Measurements from ENCODE around the gene IPMK.

The IPMK gene

GRCh38 chr10:58267713-58268453 lies at the start of gene IPMK:
TSS of gene IPMK (minus strand) at chr10:58267894. CDS start at chr10:58267611, 283 bp downstream.
- peak; percentile 90 for DNase-seq (ENCODE audit: low read depth)

GRCh38 chr10:58316874-58317273 lies 49.2 kb upstream of the IPMK start:
- no peak for DNase-seq (ENCODE audit: low read depth)

DNA sequence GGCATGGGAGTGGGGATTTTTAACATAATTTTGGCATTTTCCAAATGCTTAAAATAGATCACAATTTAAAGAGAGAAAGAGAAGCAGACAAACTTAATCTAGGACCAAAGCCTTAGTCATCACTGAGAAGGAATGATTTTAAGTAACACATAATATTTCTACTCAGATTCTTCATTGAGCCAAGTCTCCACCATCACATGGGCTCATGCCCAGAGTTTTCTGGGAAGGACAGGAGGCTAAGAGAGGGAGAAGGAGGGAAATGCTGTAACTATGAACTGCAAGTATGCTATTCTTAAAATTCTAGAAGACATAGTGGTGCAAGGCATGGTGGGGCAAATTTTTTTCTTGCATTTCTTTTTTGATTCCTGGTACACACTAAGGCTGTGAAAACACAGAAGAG lies 43.3 kb upstream of the IPMK start:
- DNase-seq (ENCODE audit: low read depth) = no peak

DNA sequence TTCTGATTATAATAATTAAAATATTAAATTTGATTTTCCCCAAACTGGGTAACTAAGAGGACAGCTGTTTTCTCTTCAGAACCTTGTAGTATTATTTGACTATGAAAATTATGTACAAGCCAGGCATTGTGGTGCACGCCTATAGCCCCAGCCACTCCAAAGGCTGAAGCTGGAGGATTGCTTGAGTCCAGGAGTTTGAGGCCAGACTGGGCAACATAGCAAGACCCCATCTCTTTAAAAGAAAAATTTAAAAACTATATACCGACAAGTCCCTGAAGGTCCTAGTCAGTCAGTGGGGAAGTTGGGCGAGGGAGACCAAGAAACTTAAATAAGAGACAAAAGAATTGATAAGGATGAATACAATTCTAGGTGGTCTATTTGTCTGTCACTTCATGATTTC lies 40.0 kb upstream of the IPMK start:
- no peak for DNase-seq (ENCODE audit: low read depth)

DNA sequence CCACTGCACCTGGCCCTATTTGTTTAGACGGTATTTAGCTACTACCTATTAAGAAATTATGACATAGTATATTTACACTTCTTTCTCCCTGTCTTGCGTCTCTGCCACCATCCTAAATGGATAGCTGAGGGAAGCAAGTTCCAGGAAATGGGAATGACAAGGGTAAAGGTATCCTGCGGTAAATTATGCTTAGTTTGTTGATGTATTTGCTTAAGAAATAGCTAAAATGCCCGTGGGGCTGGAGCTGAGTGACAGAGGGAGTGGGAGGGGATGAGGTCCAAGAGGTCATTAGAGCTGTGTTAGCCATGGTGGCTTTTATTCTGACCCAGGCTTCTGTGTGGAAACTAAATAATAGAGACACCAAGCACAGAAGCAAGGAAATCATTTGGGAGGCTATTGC lies 38.1 kb upstream of the IPMK start:
- no peak for DNase-seq (ENCODE audit: low read depth)

DNA sequence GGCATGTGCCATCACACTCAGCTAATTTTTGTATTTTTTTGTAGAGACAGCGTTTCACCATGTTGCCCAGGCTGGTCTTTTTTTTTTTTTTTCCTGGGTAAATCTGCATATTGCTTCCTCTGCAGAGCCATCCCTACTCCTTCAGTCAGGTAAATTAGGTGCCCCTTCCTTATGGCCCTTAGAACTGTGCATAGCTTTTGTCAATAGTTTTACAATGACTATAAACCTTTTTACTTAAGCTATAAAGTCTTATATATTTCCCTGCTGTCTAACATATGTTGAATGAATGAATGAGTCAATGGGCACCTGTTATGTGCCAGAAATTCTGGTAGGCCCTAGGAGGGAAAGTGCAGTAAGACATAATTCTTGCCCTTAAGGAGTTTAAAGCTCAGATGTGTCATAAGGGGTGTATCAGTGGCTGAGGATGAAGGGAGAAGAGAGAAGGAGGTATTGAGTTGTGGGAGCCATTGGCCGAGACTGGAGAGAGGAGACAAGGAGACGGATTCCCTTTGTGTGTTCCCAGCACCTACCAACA lies 36.5 kb upstream of the IPMK start:
- DNase-seq (ENCODE audit: low read depth) = no peak

GRCh38 chr10:58302254-58302653 lies 34.6 kb upstream of the IPMK start:
- DNase-seq (ENCODE audit: low read depth) = no peak

- DNase-seq (ENCODE audit: low read depth) = no peak
Observed at GRCh38 chr10:58300676-58301075, 33.0 kb upstream of the IPMK start.

DNA sequence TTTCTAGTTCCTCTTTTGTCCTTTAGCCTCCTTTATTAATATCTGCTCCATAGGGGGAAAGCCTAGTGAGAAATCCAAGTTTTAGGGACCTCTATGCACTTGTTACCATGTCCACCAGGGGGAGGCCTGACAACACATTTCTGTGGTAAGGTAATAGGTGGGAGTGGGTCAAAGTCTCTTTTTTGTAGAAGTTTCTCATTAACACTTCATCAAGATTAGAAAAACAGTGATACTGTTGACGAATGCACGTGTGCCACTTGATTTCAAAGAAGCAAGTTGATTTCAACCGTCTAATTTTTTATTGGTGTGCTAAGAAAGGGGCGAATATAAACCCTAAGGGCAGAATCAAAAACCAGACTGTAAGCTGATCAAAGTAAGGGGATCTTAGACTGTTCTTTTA lies 31.9 kb upstream of the IPMK start:
- DNase-seq (ENCODE audit: low read depth) = peak; percentile 29

DNA sequence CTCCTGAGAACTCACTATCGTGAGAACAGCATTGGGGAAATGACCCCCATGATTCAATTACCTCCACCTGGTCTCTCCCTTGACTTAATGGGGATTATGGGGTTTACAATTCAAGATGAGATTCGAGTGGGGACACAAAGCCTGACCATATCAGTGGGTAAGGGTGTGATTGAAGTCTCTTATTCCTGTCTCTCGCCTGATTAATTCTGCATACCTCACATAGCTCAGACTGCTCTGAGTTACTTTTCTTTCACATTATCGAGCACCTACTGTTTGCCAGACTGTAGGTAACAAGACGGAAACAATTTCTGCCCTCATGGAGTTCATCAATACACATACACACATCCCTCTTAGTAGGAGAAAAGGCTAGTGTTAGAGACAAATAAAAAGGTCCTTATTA lies 26.3 kb upstream of the IPMK start:
- no peak for DNase-seq (ENCODE audit: low read depth)

- no peak for DNase-seq (ENCODE audit: low read depth)
Observed at GRCh38 chr10:58291538-58292174, 24.0 kb upstream of the IPMK start.

- DNase-seq (ENCODE audit: low read depth) = no peak
Observed at GRCh38 chr10:58282615-58283014, 14.9 kb upstream of the IPMK start.

DNA sequence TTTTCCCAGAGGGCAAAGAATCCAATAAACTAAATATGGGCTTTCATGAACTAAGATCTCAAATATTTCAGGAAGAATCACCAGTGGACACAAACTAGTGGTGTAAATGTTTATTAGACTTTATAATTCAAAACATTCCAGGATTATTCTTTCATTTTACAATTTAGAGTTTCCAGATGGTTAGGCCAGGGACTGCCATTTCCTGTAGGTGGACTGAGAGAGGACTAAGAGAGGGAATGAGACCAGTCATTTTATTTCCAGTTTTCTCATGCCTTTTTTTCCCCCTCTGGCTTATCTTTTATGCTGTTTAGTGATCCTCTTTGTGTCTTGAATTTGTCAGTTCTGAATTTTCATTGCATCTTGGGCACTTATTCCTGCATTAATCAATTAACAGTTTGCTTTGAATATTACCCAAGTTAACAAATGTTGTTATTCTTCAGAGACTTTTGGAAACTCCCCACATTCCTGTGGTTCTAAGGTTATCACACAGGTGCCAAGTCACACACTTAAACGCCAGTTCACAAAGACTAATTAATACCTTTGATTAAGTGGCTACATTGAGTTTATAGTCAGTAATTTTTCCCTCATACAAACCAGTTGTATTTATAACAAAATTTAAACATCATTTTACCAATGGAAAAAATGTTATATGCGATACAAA lies 13.5 kb upstream of the IPMK start:
- DNase-seq (ENCODE audit: low read depth) = no peak

GRCh38 chr10:58280477-58280876 lies 12.8 kb upstream of the IPMK start:
- no peak for DNase-seq (ENCODE audit: low read depth)

- no peak for DNase-seq (ENCODE audit: low read depth)
Observed at GRCh38 chr10:58278962-58279307, 11.2 kb upstream of the IPMK start.

DNA sequence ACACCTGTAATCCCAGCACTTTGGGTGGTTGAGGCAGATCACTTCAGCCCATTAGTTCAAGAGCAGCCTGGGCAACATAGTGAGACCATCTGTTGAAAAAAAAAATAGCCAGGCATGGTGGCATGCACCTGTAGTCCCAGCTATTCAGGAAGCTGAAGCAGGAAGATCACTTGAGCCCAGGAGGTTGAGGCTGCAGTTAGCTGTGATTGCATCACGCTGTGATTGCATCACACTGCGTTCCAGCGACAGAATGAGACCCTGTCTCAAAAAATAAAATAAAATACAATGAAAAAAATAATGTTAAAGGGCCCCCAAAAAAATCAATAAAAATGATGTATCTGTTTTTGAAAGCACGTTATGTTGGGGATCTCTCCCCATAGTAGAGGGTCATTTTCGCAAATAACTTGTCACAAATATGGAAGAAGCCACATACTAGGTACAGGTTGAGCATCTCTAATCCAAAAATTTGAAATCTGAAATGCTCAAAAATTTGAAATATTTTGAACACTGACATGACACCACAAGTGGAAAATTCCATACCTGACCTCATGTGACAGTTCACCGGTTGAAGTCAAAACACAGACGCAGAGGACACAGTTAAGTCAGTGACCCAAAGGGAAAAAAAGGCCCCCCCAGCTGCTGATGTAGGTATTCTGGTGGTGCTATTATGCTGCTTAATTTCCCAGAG lies 10.7 kb upstream of the IPMK start:
- DNase-seq (ENCODE audit: low read depth) = no peak

GRCh38 chr10:58275908-58276307 lies 8.2 kb upstream of the IPMK start:
- no peak for DNase-seq (ENCODE audit: low read depth)

- no peak for DNase-seq (ENCODE audit: low read depth)
Observed at GRCh38 chr10:58275261-58275660, 7.6 kb upstream of the IPMK start.

DNA sequence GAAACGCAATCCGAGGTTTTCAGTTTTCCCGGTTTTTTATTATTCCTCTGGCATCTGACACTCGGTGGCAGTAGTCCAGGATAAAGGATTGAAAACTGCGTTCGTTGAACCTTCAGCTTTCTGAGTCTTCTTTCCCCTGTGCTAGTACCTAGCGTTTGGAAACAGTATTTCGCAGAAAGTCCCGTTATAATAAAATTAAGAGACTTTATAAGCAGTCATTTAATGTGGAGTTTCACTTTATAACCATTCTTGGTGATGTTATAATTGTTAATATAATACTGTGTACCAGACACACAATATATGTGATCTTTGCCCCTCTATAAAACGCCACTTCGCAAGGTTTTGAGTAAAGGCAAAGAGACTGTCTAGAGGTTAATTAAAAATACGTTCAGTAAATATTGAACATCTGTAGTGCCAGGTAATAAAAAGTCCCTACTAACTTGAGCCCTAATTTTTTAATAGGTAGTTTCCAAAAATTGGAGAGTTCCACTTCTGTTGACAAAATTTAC lies 2.1 kb upstream of the IPMK start:
- no peak for DNase-seq (ENCODE audit: low read depth)

- DNase-seq (ENCODE audit: low read depth) = peak; percentile 85
Observed at GRCh38 chr10:58268946-58269781, 1.5 kb upstream of the IPMK start, which contains the start of gene CISD1. TSS of gene CISD1 (plus strand) at chr10:58269162. CDS start at chr10:58269274, 112 bp downstream.

GRCh38 chr10:58268454-58268945 lies 806 bp upstream of the IPMK start:
- no peak for DNase-seq (ENCODE audit: low read depth)
